K562 (cell line): ENCODE measurements around the gene SLC34A1.

Source experiments
- ELF1 ChIP-seq: fragments of 200-800 bp; sonication (Bioruptor generic); IDR thresholded peaks from 2 replicates; pipeline ENCODE4 v1.6.1; 2016; ENCODE audit warnings: missing genetic modification characterization, missing compliant biosample characterization
- EZH2 ChIP-seq: IDR thresholded peaks from 2 replicates; pipeline ENCODE4 v1.6.1; 2012; ENCODE audit warnings: low read depth, mild to moderate bottlenecking, inconsistent platforms, low read length, borderline replicate concordance
- PRDM10 ChIP-seq: fragments of 450-650 bp; IDR thresholded peaks from 2 replicates; pipeline ENCODE4 v1.6.1; 2018; ENCODE audit not compliant: partially characterized antibody
- ZNF644 ChIP-seq: fragments of 200-800 bp; sonication (Bioruptor generic); IDR thresholded peaks from 2 replicates; pipeline ENCODE4 v1.6.1; 2016; ENCODE audit warnings: low read depth, missing genetic modification characterization, missing compliant biosample characterization

GRCh38 chr5:177442066-177442826 is 58.0 kb downstream of the SLC34A1 start:
- TF ChIP-seq EZH2 = no peak
- no peak for TF ChIP-seq ZNF644 (tag)
- TF ChIP-seq ELF1 = no peak
- no peak for TF ChIP-seq PRDM10
